Keratinocyte (primary cell): ENCODE results near the gene INTS1. TPM values are rescaled to one million over a fixed set of nuclear protein-coding genes. Genes with fewer than 3 reads are reported as not detected.
A peak's percentile ranks its signal among the peaks of the same experiment; 100 is the strongest.

Source experiments
- DNase-seq: peaks from one replicate; pipeline ENCODE4 v3.0.0-alpha.2; 2011; ENCODE audit warnings: low read depth, missing footprints, low spot score
- FAIRE-seq: peaks from 2 replicates; lab custom pipeline; 2011; peaks lifted over from hg19 to GRCh38; lab: Jason Lieb, UNC
- H2AFZ ChIP-seq: 2 replicates; pipeline ENCODE4 v1.6.0; 2012; ENCODE audit warnings: low read length, control low read depth, inconsistent platforms; ENCODE audit not compliant: control insufficient read depth
- H3K27ac ChIP-seq: 2 replicates; pipeline ENCODE4 v1.5.1; 2011; ENCODE audit warnings: low read length; ENCODE audit not compliant: control insufficient read depth, insufficient read depth
- H3K27me3 ChIP-seq: 3 replicates; pipeline ENCODE4 v1.6.0; 2011; ENCODE audit warnings: low read length; ENCODE audit not compliant: control insufficient read depth, insufficient read depth; ENCODE audit errors: extremely low read depth
- H3K36me3 ChIP-seq, 2 experiments: 2 replicates in 1 of 2; 3 replicates in 1 of 2; pipeline ENCODE4 v1.5.1; 2011; ENCODE audit warnings: low read length in 2 of 2, mild to moderate bottlenecking in 1 of 2; ENCODE audit not compliant: control insufficient read depth in 2 of 2, insufficient read depth in 2 of 2; ENCODE audit errors: extremely low read depth in 1 of 2
- H3K4me1 ChIP-seq: 3 replicates; pipeline ENCODE4 v1.5.1; 2011; ENCODE audit warnings: low read length; ENCODE audit not compliant: control insufficient read depth, insufficient read depth; ENCODE audit errors: extremely low read depth
- H3K4me2 ChIP-seq: 3 replicates; pipeline ENCODE4 v1.6.0; 2011; ENCODE audit warnings: low read depth, low read length; ENCODE audit not compliant: control insufficient read depth, insufficient read depth; ENCODE audit errors: extremely low read depth
- H3K4me3 ChIP-seq, 3 experiments: fragments of 200-600 bp in 1 of 3; sonication (generic) in 1 of 3; 2 replicates in 2 of 3; 3 replicates in 1 of 3; pipeline ENCODE4 v1.5.1; 2011 to 2016; ENCODE audit warnings: low read length in 3 of 3, mild to moderate bottlenecking in 3 of 3, control low read depth in 2 of 3, inconsistent platforms in 1 of 3, low read depth in 1 of 3, mixed read lengths in 1 of 3, mixed run types in 1 of 3, moderate library complexity in 1 of 3; ENCODE audit not compliant: control insufficient read depth in 2 of 3, insufficient read depth in 2 of 3; ENCODE audit errors: extremely low read depth in 1 of 3
- H3K79me2 ChIP-seq: 2 replicates; pipeline ENCODE4 v1.6.0; 2012; ENCODE audit warnings: low read length; ENCODE audit not compliant: control insufficient read depth, insufficient read depth
- H3K9ac ChIP-seq: 3 replicates; pipeline ENCODE4 v1.6.0; 2011; ENCODE audit warnings: low read length; ENCODE audit not compliant: control insufficient read depth, insufficient read depth; ENCODE audit errors: extremely low read depth
- H3K9me1 ChIP-seq: 3 replicates; pipeline ENCODE4 v1.6.0; 2011; ENCODE audit warnings: low read length; ENCODE audit not compliant: control insufficient read depth, insufficient read depth; ENCODE audit errors: extremely low read depth
- H3K9me3 ChIP-seq: 2 replicates; pipeline ENCODE4 v1.5.1; 2012; ENCODE audit warnings: low read depth, low read length; ENCODE audit not compliant: control insufficient read depth
- H4K20me1 ChIP-seq: 3 replicates; pipeline ENCODE4 v1.6.0; 2011; ENCODE audit warnings: low read length; ENCODE audit not compliant: control insufficient read depth, insufficient read depth; ENCODE audit errors: extremely low read depth
- CTCF ChIP-seq, 3 experiments: IDR thresholded peaks in 1 of 3; conservative IDR thresholded peaks in 1 of 3; optimal IDR thresholded peaks in 1 of 3; 2 replicates in 2 of 3; 3 replicates in 1 of 3; pipeline versions ENCODE3 to v1.5.1; 2011; ENCODE audit warnings: low read length in 3 of 3, mild to moderate bottlenecking in 3 of 3, moderate library complexity in 2 of 3, control low read depth in 1 of 3, inconsistent platforms in 1 of 3; ENCODE audit not compliant: insufficient read depth in 2 of 3; ENCODE audit errors: extremely low read depth in 1 of 3
- EZH2 ChIP-seq: IDR thresholded peaks from one replicate; pipeline ENCODE4 v1.6.1; 2012; ENCODE audit warnings: inconsistent platforms, mild to moderate bottlenecking, low read length, moderate library complexity
- dilution Hi-C: fragments of 300-500 bp; cut with MboI; formaldehyde crosslinking; loops from one replicate; pipeline ENCODE4 v1.7.0; 2020; ENCODE audit warnings: low sequenced_read_pairs; ENCODE audit not compliant: extremely low pct_ligation_motif_present
- polyA plus RNA-seq, 5 experiments: library from polyadenylated mRNA; depleted of rRNA in 3 of 5; stranded (reverse) in 3 of 5; stranded (forward) in 1 of 5; unstranded in 1 of 5; fragments of >200 nt; gene quantifications; 1 replicate in 1 of 5; 2 replicates in 3 of 5; 3 replicates in 1 of 5; pipeline versions ENCODE4 v1.2.1 to v1.2.3, GENCODE V29; 2011 to 2012; ENCODE audit warnings: missing spikeins in 2 of 5, low read depth in 1 of 5, low replicate concordance in 1 of 5

INTS1 gene
- polyA plus RNA-seq, 1 donor (not counting 4 experiments of a cell fraction or from before 2014, with no cell fraction given): 10.6 TPM

GRCh38 chr7:1423264-1423811 is 80.9 kb downstream of the INTS1 start:
- peaks cover 34% of the 10 kb centered on the region for H3K27me3 ChIP-seq
- no peaks in the 10 kb centered on the region for H3K9me1 ChIP-seq
- DNase-seq (no peak), FAIRE-seq (no peak)
- TF ChIP-seq EZH2 (peak; percentile 28), CTCF (optimal IDR thresholded peaks at IDR 0.05 in 1 of 3, IDR thresholded peaks at IDR 0.05 in 1 of 3, conservative IDR thresholded peaks at IDR 0.05 in 1 of 3; ENCODE audit: extremely low read depth in 1 of 3, insufficient read depth in 2 of 3, low read length in 3 of 3) (no peak)
- H3K4me2 ChIP-seq: no peak overlapping the region
- H3K9me3 ChIP-seq: no peaks in the 10 kb centered on the region
- dilution Hi-C loops: no loop called here
- H3K36me3 ChIP-seq: no peaks in the 10 kb centered on the region
- no peak overlapping the region for H3K4me3 ChIP-seq
- H3K4me1 ChIP-seq: peaks cover 3% of the 10 kb centered on the region
- H4K20me1 ChIP-seq: no peaks in the 10 kb centered on the region
- no peak overlapping the region for H2AFZ ChIP-seq
- no peak overlapping the region for H3K9ac ChIP-seq
- H3K79me2 ChIP-seq: no peaks in the 10 kb centered on the region
- no peak overlapping the region for H3K27ac ChIP-seq

GRCh38 chr7:1422512-1423263 is 81.5 kb downstream of the INTS1 start:
- Histone ChIP-seq H3K9me1 (no peaks in the 10 kb centered on the region), H3K4me1 (peaks cover 3% of the 10 kb centered on the region), H3K79me2 (no peaks in the 10 kb centered on the region), H3K36me3 (no peaks in the 10 kb centered on the region), H3K9me3 (no peaks in the 10 kb centered on the region), H4K20me1 (no peaks in the 10 kb centered on the region), H3K4me2 (no peak overlapping the region), H3K27ac (no peak overlapping the region), H3K4me3 (no peak overlapping the region), H2AFZ (no peak overlapping the region), H3K27me3 (peaks cover 34% of the 10 kb centered on the region), H3K9ac (no peak overlapping the region)
- dilution Hi-C loops: no loop called here
- TF ChIP-seq EZH2: peak; percentile 18
- TF ChIP-seq CTCF (optimal IDR thresholded peaks at IDR 0.05 in 1 of 3, IDR thresholded peaks at IDR 0.05 in 1 of 3, conservative IDR thresholded peaks at IDR 0.05 in 1 of 3; ENCODE audit: extremely low read depth in 1 of 3, insufficient read depth in 2 of 3, low read length in 3 of 3): no peak
- FAIRE-seq (no peak), DNase-seq (no peak)
